Measurements from ENCODE around the gene PFAS. TPM values are rescaled to one million over a fixed set of nuclear protein-coding genes. Genes with fewer than 3 reads are reported as not detected.

Gene PFAS
- total RNA-seq, 4 donors from 2014 or later: 2.6 to 8.4 (median 6.5) TPM

GRCh38 chr17:8231701-8232100, 17.4 kb upstream of the PFAS start:
- no peak for TF ChIP-seq POLR2A (IDR thresholded peaks at IDR 0.05)
- no peak for TF ChIP-seq CTCF (IDR thresholded peaks at IDR 0.05 in 4 of 5, conservative IDR thresholded peaks at IDR 0.05 in 1 of 5)
- ATAC-seq (no peak), DNase-seq (no peak)
- in situ Hi-C loops (cut with MboI; ENCODE audit: low sequenced_read_pairs in 4 of 4) (no loop called here), intact Hi-C loops (cut with DNase I; ENCODE audit: low total_unique reads) (no loop called here)
- no peaks in the 10 kb centered on the region for H3K4me1 ChIP-seq
- no peaks in the 10 kb centered on the region for H3K27me3 ChIP-seq
- H3K4me3 ChIP-seq: no peak overlapping the region
- H3K9me3 ChIP-seq: no peaks in the 10 kb centered on the region
- H3K36me3 ChIP-seq: peaks cover 0 to 92% of the 10 kb centered on the region in 2 donors
- H3K27ac ChIP-seq: no peak overlapping the region

DNA sequence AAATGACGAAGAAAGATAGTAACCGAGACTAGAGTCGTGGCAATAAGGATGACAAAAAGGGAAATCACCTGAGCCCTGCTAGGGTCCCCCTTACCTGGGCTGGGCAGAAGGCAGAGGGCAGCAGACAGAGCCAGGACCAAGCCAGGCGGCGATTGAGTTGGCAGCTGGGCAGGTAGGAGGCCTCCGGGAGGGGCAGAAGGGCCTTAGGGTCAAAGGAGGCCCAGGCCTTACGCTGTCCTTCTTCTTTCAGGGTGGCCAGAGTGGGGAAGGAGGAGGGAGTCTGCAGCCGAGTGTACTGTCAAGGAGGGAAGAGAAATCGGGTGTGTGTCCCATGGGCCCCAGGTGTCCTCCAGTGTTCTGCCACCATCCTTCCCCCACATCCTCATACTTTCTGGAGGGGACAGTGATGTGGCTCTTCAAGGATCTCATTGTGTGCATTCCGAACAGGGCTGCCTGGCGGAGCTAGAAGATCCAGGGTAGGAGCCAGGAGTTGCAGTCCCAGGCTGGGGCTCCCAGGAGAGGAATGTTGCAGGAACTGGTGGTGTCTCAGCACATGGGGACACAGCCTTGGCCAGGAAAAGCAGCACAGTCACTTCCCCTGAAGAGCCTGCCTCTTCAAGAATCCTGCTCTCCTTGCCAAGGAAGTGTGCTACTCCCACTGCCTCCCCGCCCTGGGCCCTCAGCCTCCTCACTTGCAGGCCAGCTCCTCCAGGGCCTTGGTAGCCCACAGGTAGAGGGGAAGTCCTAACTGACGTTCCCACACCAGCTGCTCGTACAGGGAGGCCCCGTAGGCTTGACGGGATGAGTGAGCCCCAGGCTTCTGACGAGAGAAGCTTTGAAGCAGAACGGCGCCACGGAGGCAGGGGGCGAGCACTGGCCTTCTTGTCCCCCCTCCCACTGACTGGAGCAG, 14.5 kb upstream of the PFAS start:
- intact Hi-C loops (cut with DNase I; ENCODE audit: low total_unique reads): no loop called here
- in situ Hi-C loops (cut with MboI; ENCODE audit: low sequenced_read_pairs in 4 of 4): no loop called here
- H3K4me1 ChIP-seq: no peaks in the 10 kb centered on the region
- TF ChIP-seq CTCF (IDR thresholded peaks at IDR 0.05 in 4 of 5, conservative IDR thresholded peaks at IDR 0.05 in 1 of 5): no peak
- DNase-seq (no peak), ATAC-seq (no peak)
- H3K36me3 ChIP-seq: peaks cover 0 to 97% of the 10 kb centered on the region in 2 donors
- H3K4me3 ChIP-seq: no peak overlapping the region
- no peaks in the 10 kb centered on the region for H3K9me3 ChIP-seq
- H3K27me3 ChIP-seq: no peaks in the 10 kb centered on the region
- H3K27ac ChIP-seq: no peak overlapping the region

DNA sequence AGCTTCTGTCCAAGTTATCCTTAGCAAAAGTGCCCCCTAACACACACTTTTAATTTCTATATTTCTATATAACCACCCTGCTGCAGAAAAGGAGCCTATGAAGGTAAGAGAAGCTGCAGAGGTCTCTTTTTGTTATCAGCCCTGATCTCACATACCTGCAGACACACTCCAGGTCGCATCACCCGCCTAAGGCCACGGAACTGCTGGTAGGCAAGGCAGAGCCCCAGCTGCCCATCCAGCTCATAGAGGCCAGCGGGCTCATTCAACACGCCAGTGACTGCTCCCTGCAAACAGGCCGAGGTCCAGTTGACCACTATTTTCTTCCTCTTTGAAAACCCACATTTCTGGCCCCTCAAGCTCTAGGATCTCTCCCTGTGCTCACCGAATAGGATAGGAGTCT, 13.4 kb upstream of the PFAS start:
- DNase-seq (no peak), ATAC-seq (no peak)
- peaks cover 0 to 95% of the 10 kb centered on the region in 2 donors for H3K36me3 ChIP-seq
- H3K9me3 ChIP-seq: no peaks in the 10 kb centered on the region
- H3K4me1 ChIP-seq: no peaks in the 10 kb centered on the region
- H3K27me3 ChIP-seq: no peaks in the 10 kb centered on the region
- no peak overlapping the region for H3K27ac ChIP-seq
- no peak overlapping the region for H3K4me3 ChIP-seq
- intact Hi-C loops (cut with DNase I; ENCODE audit: low total_unique reads): no loop called here
- TF ChIP-seq CTCF (IDR thresholded peaks at IDR 0.05 in 4 of 5, conservative IDR thresholded peaks at IDR 0.05 in 1 of 5): no peak
- TF ChIP-seq POLR2A (IDR thresholded peaks at IDR 0.05): no peak
- in situ Hi-C loops (cut with MboI; ENCODE audit: low sequenced_read_pairs in 4 of 4): no loop called here

DNA sequence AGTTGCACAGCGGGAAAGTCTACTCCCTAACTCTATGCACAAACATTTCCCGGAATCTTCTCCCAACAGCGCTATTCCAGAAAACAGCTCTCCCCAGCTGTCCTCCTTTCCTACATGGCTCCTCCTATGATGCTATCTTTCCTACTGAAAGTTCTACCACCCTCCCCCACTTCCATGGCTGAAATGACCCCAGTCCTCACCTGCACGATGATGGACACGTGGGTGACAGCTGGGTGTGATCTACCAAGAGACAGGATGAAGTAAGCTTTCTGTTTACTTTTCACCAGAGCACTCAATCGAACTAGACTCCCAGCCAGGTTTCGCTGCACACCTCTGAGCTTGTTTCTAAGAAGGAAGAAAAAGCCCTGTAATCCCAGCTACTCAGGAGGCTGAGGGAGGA, 11.9 kb upstream of the PFAS start:
- Histone ChIP-seq H3K9me3 (no peaks in the 10 kb centered on the region), H3K27ac (no peak overlapping the region), H3K4me3 (no peak overlapping the region), H3K36me3 (peaks cover 0 to 91% of the 10 kb centered on the region in 2 donors), H3K4me1 (no peaks in the 10 kb centered on the region), H3K27me3 (no peaks in the 10 kb centered on the region)
- TF ChIP-seq CTCF (IDR thresholded peaks at IDR 0.05 in 4 of 5, conservative IDR thresholded peaks at IDR 0.05 in 1 of 5) (no peak), POLR2A (IDR thresholded peaks at IDR 0.05) (no peak)
- in situ Hi-C loops (cut with MboI; ENCODE audit: low sequenced_read_pairs in 4 of 4) (no loop called here), intact Hi-C loops (cut with DNase I; ENCODE audit: low total_unique reads) (no loop called here)
- no peak for ATAC-seq
- no peak for DNase-seq
